GM21786 (cell line): Measurements from ENCODE around the gene OXLD1.
"Not testable (repeated sequence)": the region's sequence is repeated elsewhere in the genome, so short reads cannot be mapped to it uniquely, and the experiment has no call there.

Source experiments
- ATAC-seq: cut with Tn5 transposase; IDR thresholded peaks from one replicate; pipeline ENCODE4 v1.9.1; 2021; ENCODE audit not compliant: unreplicated experiment

OXLD1 gene

GRCh38 chr17:81621494-81622130 lies 44.8 kb downstream of the OXLD1 start:
- ATAC-seq = no peak

GRCh38 chr17:81618307-81618706 lies 48.1 kb downstream of the OXLD1 start:
- not testable (repeated sequence) for ATAC-seq

GRCh38 chr17:81616877-81617276 lies 49.5 kb downstream of the OXLD1 start:
- ATAC-seq = no peak

DNA sequence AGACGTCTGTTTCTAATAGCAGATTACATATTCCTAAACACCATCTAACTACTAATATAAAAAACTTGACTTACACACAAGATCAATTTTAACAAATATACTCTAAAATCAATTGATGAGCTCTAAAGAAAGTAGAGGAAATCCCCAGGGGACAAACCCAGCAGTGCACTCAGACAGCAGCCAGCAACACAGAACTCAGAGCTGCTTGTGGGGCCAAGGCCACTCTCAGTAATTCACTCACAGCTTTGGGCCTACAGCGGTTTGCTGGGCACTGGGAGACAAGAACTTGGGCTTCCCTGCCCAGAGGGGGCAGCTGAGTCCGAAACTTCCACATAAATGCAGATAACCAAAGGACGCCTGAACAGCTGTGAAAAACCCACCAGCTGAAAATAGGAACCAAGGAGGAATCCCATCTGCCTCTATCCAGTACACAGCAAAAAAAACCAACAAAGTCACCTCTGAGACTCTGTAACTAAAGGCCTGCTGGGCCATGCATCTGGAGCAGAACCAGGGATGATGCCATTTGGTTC lies 50.9 kb downstream of the OXLD1 start:
- ATAC-seq = no peak
